Esophagus squamous epithelium (tissue), 5 donors: ENCODE measurements around the gene AKR1C2. TPM values are rescaled to one million over a fixed set of nuclear protein-coding genes. Genes with fewer than 3 reads are reported as not detected.
"Not testable (repeated sequence)": the region's sequence is repeated elsewhere in the genome, so short reads cannot be mapped to it uniquely, and the experiment has no call there.

Experiments used
- DNase-seq: peaks from one replicate; lab custom pipeline; 2025; lab: John Stamatoyannopoulos, UW
- H3K27ac ChIP-seq, 4 donors: fragments of 200-600 bp; sonication (generic); one replicate each; pipeline ENCODE4 v1.5.1; 2016 to 2019; ENCODE audit warnings: mild to moderate bottlenecking in 1 of 4
- H3K27me3 ChIP-seq, 4 donors: fragments of 200-600 bp; sonication (generic); 1 replicate in 3 of 4; 2 replicates in 1 of 4; pipeline versions ENCODE4 v1.5.1 to v1.6.0; 2017 to 2021; ENCODE audit warnings: antibody characterized with exemption in 1 of 4
- H3K36me3 ChIP-seq, 3 donors: fragments of 200-600 bp; sonication (generic); one replicate each; pipeline ENCODE4 v1.5.1; 2016 to 2019
- H3K4me1 ChIP-seq, 3 donors: fragments of 200-600 bp; sonication (generic); one replicate each; pipeline ENCODE4 v1.5.1; 2017 to 2019
- H3K4me3 ChIP-seq, 4 donors: fragments of 200-600 bp; sonication (generic); 1 replicate in 3 of 4; 2 replicates in 1 of 4; pipeline ENCODE4 v1.5.1; 2016 to 2019; ENCODE audit warnings: mild to moderate bottlenecking in 2 of 4, moderate library complexity in 1 of 4
- H3K9me3 ChIP-seq, 3 donors: fragments of 200-600 bp; sonication (generic); one replicate each; pipeline ENCODE4 v1.5.1; 2016 to 2019
- CTCF ChIP-seq, 6 experiments: fragments of 450-650 bp in 4 of 6; fragments of 200-600 bp in 2 of 6; sonication (generic) in 2 of 6; IDR thresholded peaks; one replicate each; pipeline ENCODE4 v1.5.1; 2016 to 2019; ENCODE audit warnings: antibody characterized with exemption in 6 of 6, mild to moderate bottlenecking in 4 of 6, moderate library complexity in 4 of 6
- POLR2A ChIP-seq, 4 donors: fragments of 450-650 bp; IDR thresholded peaks; one replicate each; pipeline ENCODE4 v1.6.1; 2017; ENCODE audit warnings: antibody characterized with exemption in 4 of 4, mild to moderate bottlenecking in 4 of 4, moderate library complexity in 3 of 4
- WGBS, 2 donors: methylation state at CpG; one replicate each; pipeline ENCODE4 v1.1.5; 2018; 5-methylcytosine and 5-hydroxymethylcytosine counted together
- intact Hi-C: fragments of 100-400 bp; cut with DNase I; formaldehyde crosslinking; loops from one replicate; pipeline ENCODE4 v1.15.0; 2022
- total RNA-seq, 4 donors: library from RNA; depleted of rRNA; stranded (reverse); fragments of >200 nt; gene quantifications; one replicate each; pipeline ENCODE4 v1.1.0, GENCODE V29; 2016
- donor health status: DM: yes; HTN: yes; CAD: no.

Gene AKR1C2
- total RNA-seq: 100 to 1,000 TPM; 133 to 686 (median 378) TPM

GRCh38 chr10:5003127-5004029 is at the start of gene AKR1C2:
Gene AKR1C2, minus strand, starts transcription at chr10:5003857. Its CDS starts 22 bp downstream, at chr10:5003835.
- H3K27me3 ChIP-seq, H3K9me3 ChIP-seq, DNase-seq, intact Hi-C loops: not testable (repeated sequence)
- TF ChIP-seq POLR2A (IDR thresholded peaks at IDR 0.05): peak in 1 of 4 donors; percentile 33
- H3K4me1 ChIP-seq: peaks cover 0 to 33% (median 0%) of the 10 kb centered on the region in 3 donors
- peak within 1 kb of the TSS; percentile 28 to 55 (median 42) for H3K4me3 ChIP-seq
- peaks cover 0 to 21% (median 0%) of the 10 kb centered on the region in 3 donors for H3K36me3 ChIP-seq
- H3K27ac ChIP-seq: peak within 1 kb of the TSS in 3 of 4 donors; percentile 38 to 74 (median 62)
- WGBS, 2 donors: 34 to 43% methylated on average over 4 to 8 of the region's 10 CpGs

GRCh38 chr10:5052951-5053500 is 49.4 kb upstream of the AKR1C2 start:
- H3K36me3 ChIP-seq, intact Hi-C loops: not testable (repeated sequence)
- 95 to 100% methylated on average over 1 to 4 of the region's 16 CpGs for WGBS, 2 donors

GRCh38 chr10:5047912-5048628 is 44.4 kb upstream of the AKR1C2 start:
- DNase-seq: no peak
- Histone ChIP-seq H3K4me1 (peaks cover 0 to 24% (median 3%) of the 10 kb centered on the region in 3 donors), H3K4me3 (no peak overlapping the region), H3K27ac (no peak overlapping the region), H3K36me3 (no peaks in the 10 kb centered on the region), H3K27me3 (no peaks in the 10 kb centered on the region), H3K9me3 (no peaks in the 10 kb centered on the region)
- TF ChIP-seq CTCF (IDR thresholded peaks at IDR 0.05) (no peak), POLR2A (IDR thresholded peaks at IDR 0.05) (no peak)
- intact Hi-C loops: no loop called here
- 70 to 80% methylated on average over 1 of the region's 1 CpG for WGBS, 2 donors

More at GRCh38 chr10:5052951-5053500, 49.4 kb upstream of the AKR1C2 start:
- peaks cover 0 to 27% (median 5%) of the 10 kb centered on the region in 3 donors for H3K4me1 ChIP-seq
- H3K9me3 ChIP-seq, H3K27me3 ChIP-seq, DNase-seq, H3K4me3 ChIP-seq: not testable (repeated sequence)
- H3K27ac ChIP-seq: peak overlapping the region in 3 of 4 donors; percentile 62 to 70 (median 69)

GRCh38 chr10:5047055-5047454 is 43.4 kb upstream of the AKR1C2 start:
- H3K4me1 ChIP-seq: peaks cover 0 to 29% (median 3%) of the 10 kb centered on the region in 3 donors
- intact Hi-C loops, H3K27me3 ChIP-seq, H3K36me3 ChIP-seq, DNase-seq, H3K9me3 ChIP-seq, H3K27ac ChIP-seq, H3K4me3 ChIP-seq: not testable (repeated sequence)
- WGBS, 2 donors: 84 to 92% methylated on average over 5 of the region's 5 CpGs

- Histone ChIP-seq H3K27ac (no peak overlapping the region), H3K36me3 (no peaks in the 10 kb centered on the region), H3K9me3 (no peaks in the 10 kb centered on the region), H3K27me3 (no peaks in the 10 kb centered on the region), H3K4me3 (no peak overlapping the region), H3K4me1 (peaks cover 0 to 36% (median 7%) of the 10 kb centered on the region in 3 donors)
- TF ChIP-seq CTCF (IDR thresholded peaks at IDR 0.05) (no peak), POLR2A (IDR thresholded peaks at IDR 0.05) (no peak)
- WGBS, 2 donors: 83 to 89% methylated on average over 5 to 6 of the region's 6 CpGs
- no peak for DNase-seq
- intact Hi-C loops: no loop called here
These were observed 42.8 kb upstream of the AKR1C2 start for GRCh38 chr10:5046410-5046809.

- Histone ChIP-seq H3K27ac (no peak overlapping the region), H3K36me3 (no peaks in the 10 kb centered on the region), H3K27me3 (no peaks in the 10 kb centered on the region), H3K4me1 (peaks cover 0 to 40% (median 9%) of the 10 kb centered on the region in 3 donors), H3K9me3 (no peaks in the 10 kb centered on the region), H3K4me3 (no peak overlapping the region)
- TF ChIP-seq CTCF (IDR thresholded peaks at IDR 0.05) (no peak), POLR2A (IDR thresholded peaks at IDR 0.05) (no peak)
- no peak for DNase-seq
- intact Hi-C loops: no loop called here
- WGBS, 2 donors: 76 to 88% methylated on average over 8 to 9 of the region's 9 CpGs
These were observed 41.4 kb upstream of the AKR1C2 start for GRCh38 chr10:5045095-5045494.
